GDM1 (cell line): ENCODE results near the gene RILP.
"Not testable (repeated sequence)": the region's sequence is repeated elsewhere in the genome, so short reads cannot be mapped to it uniquely, and the experiment has no call there.

Experiments used
- DNase-seq: peaks from one replicate; lab custom pipeline; 2025; lab: John Stamatoyannopoulos, UW

Gene RILP, protein sequence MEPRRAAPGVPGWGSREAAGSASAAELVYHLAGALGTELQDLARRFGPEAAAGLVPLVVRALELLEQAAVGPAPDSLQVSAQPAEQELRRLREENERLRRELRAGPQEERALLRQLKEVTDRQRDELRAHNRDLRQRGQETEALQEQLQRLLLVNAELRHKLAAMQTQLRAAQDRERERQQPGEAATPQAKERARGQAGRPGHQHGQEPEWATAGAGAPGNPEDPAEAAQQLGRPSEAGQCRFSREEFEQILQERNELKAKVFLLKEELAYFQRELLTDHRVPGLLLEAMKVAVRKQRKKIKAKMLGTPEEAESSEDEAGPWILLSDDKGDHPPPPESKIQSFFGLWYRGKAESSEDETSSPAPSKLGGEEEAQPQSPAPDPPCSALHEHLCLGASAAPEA

DNA sequence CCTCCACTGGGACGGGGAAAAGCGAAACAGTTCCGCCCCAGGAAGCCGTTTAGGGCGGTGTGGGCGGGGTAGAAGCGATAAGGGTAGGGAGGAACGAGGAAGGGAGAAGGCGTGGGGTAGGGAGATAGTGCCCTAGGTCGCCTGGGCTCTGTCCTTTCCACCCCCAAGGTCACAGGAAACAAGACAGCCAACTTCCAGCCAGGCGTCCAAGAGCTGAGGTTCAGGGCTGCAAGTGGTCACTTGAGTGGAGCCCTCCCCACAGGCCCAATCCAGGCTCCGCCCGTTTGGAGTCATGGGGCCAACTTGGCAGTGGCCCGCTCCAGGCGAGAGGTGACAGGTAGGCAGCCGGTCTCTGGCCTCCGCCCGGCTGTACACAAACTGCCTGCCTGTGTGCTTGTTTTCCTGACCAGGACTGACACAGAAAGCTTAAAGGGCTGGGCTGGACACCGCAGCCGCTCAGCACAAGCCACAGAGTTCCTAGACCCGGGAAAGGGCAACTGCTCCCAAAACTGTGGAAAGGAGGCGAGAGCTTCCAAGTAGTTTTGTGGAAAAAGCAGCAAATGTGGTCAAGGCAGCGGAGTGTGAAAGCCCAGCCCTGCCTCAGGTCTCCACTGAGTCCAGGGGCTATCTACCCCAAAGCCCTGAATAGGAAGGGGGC lies at the start of gene RILP:
TSS of gene RILP (minus strand) at position 23 of the 658 bp plus-strand sequence. CDS start 62 bp downstream, outside the sequence.
- no peak for DNase-seq

DNA sequence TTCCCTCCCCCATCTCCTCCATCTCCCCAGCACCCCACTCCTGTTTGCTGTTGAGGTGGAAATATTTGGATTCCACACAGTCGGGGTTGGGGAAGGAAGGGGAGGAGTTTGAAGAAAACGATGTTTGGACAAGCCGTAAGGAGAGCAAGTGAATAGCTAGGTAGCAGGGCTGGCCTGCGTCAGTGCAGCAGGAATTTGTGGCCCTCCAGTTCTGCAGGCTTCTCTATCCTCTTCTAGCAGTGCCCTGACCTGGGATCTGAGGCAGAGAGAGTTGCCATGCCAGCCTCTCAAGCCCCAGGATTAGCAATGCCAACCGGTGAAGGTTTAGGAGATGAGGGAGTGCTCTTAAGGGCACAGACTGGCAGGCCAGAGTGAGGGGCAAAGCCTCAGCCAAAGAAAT lies 48.0 kb upstream of the RILP start:
- DNase-seq: no peak

GRCh38 chr17:1695365-1695764 lies 45.7 kb upstream of the RILP start:
- no peak for DNase-seq

- DNase-seq: no peak
Observed at GRCh38 chr17:1693339-1693738, 43.7 kb upstream of the RILP start.

DNA sequence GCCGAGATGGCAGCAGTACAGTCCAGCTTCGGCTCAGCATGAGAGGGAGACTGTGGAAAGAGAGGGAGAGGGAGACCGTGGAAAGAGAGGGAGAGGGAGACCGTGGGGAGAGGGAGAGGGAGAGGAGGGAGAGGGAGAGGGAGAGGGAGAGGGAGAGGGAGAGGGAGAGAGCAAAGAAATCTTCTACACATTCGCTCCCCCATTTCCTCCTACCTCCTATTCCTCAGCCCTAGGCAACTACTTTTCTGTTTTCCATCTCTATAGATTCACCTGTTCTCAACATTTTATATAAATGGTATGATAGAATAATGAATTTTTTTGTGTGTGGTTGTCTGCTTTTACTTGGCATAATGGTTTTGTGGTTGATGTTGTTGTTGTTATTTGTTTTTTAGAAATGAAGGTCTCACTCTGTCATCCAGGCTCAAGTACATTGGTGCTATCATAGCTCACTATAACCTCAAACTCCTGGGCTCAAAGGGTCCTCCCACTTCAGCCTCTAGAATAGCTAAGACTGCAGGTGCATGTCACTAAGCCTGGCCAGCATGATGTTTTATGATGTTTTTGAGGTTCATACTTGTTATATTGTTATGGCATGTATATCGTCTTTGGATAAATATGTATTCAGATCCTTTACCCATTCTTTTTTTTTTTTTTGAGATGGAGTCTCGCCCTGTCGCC lies 41.0 kb upstream of the RILP start:
- no peak for DNase-seq

DNA sequence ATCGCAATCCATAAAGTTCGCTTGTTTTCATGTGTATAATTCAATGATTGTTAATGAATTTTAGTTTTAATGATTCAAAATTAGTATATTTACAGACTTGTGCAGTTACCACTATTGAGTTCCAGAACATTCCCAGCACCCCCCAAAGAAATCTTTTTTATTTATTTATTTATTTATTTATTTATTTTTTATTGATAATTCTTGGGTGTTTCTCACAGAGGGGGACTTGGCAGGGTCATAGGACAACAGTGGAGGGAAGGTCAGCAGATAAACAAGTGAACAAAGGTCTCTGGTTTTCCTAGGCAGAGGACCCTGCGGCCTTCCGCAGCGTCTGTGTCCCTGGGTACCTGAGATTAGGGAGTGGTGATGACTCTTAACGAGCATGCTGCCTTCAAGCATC lies 38.7 kb upstream of the RILP start:
- not testable (repeated sequence) for DNase-seq

- no peak for DNase-seq
Observed at GRCh38 chr17:1686086-1686485, 36.4 kb upstream of the RILP start.

- peak; percentile 96 for DNase-seq
Observed at GRCh38 chr17:1684378-1685189, 34.9 kb upstream of the RILP start, which contains the start of gene PRPF8. Gene PRPF8 (minus strand): TSS chr17:1684867. CDS start chr17:1684571, 296 bp downstream.

- DNase-seq: peak; percentile 31
Observed at GRCh38 chr17:1683459-1683858, 33.8 kb upstream of the RILP start.

GRCh38 chr17:1676401-1676800 lies 26.7 kb upstream of the RILP start:
- no peak for DNase-seq

DNA sequence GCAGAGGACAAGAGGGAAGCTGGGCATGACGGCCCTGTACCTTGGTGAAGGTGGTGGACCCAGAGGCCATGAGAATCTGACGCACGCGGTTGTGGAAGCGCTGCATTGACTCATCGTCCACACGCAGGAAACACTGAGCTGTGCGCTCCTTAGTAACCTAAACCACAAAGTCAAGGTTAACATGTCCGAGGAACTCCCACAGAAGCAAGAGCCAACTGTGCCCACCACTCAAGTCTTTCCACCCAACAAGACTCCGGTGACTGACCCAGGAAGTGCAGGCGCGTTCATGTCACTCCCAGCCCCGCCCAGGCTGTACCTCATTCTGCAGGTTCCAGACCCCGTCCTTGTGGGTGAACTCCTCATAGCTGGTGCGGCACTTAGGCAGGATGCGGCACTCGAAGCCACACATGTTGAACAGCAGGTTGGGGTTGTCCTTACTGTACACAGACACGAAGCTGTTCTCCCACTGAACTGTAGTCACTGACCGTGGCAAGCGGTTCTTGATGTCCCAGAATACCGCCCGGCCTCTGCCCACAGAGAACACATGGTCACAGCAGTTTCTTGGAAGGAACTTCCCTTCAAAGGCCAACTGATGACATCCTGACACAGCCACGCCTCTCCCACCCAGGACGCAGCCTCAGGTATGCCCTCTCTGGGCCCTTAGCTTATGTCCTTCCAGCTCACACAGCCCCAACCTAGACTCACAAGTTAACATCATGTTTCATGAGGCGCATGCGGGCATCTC lies 23.5 kb upstream of the RILP start:
- no peak for DNase-seq

DNA sequence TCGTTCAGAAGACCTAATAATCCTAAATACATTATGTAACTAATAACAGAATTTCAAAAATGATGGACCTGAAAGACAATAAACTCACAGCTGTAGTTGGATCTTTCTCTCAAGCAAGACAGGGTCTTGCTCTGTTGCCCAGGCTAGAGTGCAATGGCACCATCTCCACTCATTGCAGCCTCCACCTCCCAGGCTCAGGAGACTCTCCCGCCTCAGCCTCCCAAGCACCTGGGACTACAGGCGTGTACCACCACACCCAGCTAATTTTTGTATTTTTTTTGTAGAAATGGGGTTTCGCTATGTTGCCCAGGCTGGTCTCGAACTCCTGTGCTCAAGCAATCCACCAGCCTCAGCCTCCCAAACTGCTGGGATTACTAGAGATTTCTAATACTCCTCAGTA lies 14.3 kb upstream of the RILP start:
- not testable (repeated sequence) for DNase-seq

DNA sequence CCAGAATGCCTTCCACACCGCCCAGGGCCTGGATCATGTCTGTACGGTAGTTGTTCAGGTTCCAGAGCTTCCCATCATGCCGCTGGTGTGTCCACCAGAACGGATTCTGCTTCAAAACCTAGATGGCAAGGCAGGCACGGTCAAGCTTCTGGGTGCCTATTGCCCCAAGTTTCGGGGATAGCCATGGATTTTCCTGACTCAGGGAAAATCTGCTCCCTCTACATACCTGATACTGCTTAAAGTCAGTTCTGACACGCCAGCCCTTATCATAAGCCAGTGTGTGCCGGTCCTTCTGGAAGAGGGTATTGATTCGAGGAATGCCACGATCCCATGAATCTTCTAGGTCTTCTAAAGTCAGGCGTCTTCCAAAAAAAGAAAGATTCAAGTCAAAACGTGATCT lies 11.4 kb upstream of the RILP start:
- DNase-seq: no peak

DNA sequence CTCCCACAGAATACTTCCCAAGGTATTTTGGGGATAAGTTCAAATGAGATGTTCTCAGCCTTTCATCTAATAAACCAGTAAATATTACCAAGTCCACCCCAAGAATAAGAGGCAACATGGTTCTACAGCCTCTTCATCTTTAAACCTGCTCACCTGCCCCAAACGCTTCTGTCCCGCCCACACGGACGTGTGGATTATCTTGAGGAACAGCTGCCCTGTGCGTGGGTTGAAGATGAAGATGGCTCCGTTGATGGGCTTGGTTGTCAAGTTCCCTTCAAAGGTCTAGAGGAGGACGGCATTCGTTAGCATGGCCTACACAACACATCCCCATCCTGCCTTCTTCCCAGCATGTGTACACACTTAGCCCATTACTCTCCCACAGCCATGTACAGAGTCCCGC lies 8.4 kb upstream of the RILP start:
- DNase-seq: no peak

DNA sequence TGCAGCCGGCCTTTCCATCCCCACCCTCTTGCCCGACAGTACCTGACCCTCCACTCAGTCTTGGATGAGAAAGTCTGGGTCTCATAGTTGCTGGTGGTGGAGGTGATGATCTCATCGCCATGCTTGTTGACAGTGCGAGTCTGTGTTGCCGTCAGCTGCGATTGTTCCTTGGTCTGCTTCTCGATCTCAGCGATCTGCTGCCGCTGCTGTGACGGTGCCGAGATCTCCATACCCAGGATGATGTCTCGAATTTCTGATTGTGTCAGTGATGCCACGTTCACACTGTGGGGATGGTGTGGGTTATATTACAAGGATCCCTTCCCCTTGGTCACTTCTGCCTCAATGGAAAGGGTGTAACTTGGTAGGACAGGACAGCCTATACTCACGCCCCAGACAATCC lies 4.1 kb upstream of the RILP start:
- DNase-seq: no peak

DNA sequence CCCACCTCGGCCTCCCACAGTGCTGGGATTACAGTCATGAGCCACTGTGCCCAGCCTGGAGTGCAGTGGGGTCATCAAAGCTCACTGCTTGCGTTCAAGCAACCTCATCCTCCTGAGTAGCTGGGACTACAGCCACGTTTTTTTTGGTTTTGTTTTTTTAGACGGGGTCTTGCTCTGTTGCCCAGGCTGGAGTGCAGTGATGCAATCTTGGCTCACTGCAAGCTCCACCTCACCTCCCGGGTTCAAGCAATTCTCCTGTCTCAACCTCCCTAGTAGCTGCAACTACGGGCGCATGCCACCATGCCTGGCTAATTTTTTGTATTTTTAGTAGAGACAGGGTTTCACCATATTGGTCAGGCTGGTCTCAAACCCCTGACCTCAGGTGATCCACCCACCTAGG lies 3.1 kb upstream of the RILP start:
- not testable (repeated sequence) for DNase-seq

GRCh38 chr17:1651559-1651844 lies 1.8 kb upstream of the RILP start:
- DNase-seq: no peak

GRCh38 chr17:1650731-1651558 lies 1.3 kb upstream of the RILP start:
- DNase-seq: no peak

DNA sequence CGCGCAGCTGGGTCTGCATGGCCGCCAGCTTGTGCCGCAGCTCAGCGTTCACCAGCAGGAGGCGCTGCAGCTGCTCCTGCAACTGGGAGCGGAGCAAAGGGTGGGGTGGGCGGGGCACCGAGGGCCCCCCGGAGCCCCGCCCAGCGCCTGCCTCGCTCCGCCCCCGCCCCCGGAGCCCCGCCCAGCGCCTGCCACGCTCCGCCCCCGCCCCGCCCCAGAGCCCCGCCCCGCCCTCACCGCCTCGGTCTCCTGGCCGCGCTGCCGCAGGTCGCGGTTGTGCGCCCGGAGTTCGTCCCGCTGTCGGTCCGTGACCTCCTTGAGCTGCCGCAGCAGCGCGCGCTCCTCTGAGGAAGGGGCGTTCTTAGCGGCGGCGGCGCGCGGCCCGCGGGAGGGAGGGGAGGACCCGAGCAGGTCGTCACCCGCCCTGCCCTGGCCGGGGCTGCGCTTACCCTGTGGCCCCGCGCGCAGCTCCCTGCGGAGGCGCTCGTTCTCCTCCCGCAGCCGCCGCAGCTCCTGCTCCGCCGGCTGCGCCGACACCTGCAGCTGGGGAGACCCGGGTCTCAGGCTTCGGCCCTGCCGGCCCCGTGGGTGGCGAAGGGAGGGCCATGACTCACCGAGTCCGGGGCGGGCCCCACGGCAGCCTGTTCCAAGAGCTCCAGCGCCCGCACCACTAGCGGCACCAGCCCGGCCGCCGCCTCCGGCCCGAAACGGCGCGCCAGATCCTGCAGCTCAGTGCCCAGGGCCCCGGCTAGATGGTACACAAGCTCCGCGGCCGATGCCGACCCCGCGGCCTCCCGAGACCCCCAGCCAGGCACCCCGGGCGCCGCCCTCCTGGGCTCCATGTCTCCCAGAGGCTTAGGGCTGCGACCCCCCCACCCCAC lies 463 bp downstream of the RILP start:
- peak; percentile 89 for DNase-seq
